Testis (tissue), 2 donors: ENCODE measurements around the gene SGIP1.

Experiments
- CTCF ChIP-seq, 3 experiments: fragments of 450-650 bp in 2 of 3; fragments of 200-600 bp in 1 of 3; sonication (generic) in 1 of 3; IDR thresholded peaks; one replicate each; pipeline ENCODE4 v1.5.1; 2016 to 2019; ENCODE audit warnings: antibody characterized with exemption in 3 of 3, mild to moderate bottlenecking in 2 of 3, moderate library complexity in 1 of 3
- POLR2A ChIP-seq: fragments of 450-650 bp; IDR thresholded peaks from one replicate; pipeline ENCODE4 v1.6.1; 2017; ENCODE audit warnings: antibody characterized with exemption, mild to moderate bottlenecking, moderate library complexity

DNA sequence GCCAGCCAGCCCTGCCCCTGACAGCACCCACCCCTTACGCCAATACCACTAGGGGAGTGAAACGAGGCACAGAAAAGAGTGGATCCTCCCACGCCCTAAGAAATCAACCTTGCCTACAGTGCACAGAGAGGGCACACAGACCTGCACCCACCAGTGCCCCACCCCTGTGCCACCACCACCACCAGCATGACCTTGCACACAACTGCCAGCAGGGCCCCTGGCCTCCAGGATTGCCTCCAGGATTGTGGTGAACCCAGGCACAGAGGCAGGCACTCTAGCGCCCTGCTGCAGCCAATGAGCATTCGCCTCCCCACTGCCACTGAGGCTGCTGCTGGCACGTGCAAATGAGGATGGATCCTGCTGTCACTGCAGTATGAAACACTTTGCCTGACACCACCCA lies 23.5 kb upstream of the SGIP1 start:
- TF ChIP-seq POLR2A: no peak
- no peak for TF ChIP-seq CTCF (IDR thresholded peaks at IDR 0.05)
